NCI-H510A treated with DMSO at 0.1 percent for 48 hours (cell line): ENCODE measurements around the gene MAPK9.

ENCODE experiments used
- DNase-seq: peaks from one replicate; lab custom pipeline; 2025; lab: John Stamatoyannopoulos, UW

MAPK9 gene

GRCh38 chr5:180291943-180292831, at the start of gene MAPK9:
TSS of gene MAPK9 (minus strand) at chr5:180292083. CDS start at chr5:180280561, 11,522 bp downstream.
- DNase-seq: peak; percentile 49

DNA sequence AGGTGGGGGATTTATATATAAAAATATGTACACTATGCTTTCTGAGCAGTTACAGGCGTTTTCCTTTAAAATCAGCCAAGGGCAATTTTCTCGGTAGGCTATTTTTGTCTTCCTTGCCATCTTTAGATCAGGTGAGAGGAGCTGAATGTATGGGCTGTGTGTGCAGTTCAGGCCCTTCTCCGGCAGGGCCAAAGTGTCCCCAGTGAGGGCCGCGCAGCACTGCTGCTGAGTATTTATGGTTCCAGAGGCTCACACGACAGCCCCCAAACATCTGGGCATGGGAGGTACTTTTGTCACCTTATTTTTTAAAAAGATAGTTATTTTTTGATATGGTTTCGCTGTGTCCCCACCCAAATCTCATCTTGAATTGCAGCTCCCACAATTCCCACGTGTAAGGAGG, 49.7 kb upstream of the MAPK9 start:
- no peak for DNase-seq

DNA sequence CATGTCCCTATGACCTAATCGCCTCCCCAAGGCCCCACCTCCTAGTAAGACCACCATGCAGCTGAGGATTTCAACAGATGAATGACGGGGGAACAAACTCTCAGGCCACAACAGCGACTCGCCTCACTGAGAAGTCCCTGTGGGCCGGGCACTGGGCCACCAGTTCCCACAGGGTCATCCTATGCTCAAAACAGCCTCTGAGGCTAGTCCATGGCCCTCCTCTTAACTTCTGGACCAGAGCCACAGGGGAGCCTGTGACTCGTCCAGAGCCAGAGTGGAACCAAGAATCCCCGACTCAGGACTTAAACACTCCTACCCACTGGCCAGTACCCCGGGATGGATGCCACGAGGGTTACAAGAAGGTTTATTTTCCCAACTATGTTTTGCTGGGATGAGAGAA, 49.0 kb upstream of the MAPK9 start:
- DNase-seq: no peak

DNA sequence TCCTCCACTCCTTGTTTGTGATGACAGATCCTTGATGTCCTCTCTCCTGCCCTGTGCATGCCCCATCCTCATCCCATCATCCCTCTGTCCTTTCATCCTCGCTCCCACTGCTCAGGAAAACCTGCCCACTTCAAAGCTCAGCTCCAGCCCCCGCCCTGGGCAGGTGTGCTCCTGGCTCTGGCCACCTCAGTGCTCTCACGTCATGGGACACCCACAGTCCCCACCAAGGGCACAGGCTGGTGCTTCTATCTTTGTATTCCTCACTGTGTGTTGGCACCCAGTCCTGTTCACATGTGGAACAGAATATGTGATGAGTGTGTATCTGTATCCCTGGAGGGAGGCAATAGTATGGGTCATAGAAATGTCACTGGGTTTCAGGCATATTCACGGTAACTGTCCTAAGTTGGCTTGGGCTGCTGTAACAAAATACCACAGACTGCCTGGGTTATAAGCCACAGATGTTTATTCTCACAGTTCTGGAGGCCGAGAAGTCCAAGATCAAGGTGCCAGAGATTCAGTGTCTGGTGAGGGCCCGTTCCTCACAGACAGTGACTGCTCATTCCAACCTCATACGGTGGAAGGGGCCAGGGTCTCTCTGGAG, 47.8 kb upstream of the MAPK9 start:
- no peak for DNase-seq

DNA sequence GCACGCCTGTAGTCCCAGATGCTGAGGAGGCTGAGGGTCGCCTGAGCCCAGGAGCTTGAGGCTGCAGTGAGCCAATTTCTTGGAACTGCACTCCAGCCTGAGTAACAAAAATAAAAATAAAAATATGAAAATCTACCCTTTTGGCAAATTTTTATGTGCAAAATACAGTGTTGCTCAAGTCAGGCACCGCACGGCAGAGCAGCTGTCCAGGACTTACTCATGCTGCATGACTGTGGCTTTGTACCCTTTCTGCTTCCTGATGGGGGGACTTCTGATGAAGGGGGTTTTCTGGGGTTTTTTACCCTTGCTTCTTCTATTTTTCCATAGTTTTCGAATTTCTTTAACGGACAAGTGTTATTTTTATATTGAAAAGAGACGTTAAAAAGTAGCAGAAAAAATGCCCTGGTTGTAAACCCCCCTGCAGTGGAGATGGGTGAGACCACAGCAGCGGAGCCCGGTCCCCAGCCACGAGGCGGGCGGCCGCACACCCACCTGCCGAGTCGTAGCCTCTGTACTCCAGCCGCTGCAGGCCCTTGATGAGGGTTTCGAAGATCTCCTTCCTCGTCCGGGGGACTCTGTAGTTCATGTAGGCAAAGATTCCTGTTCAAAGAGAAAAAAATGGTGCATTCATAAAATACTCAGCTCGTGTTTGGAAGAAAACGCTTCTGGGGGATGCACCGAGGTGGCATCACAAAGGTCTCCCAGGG, 46.3 kb upstream of the MAPK9 start:
- DNase-seq: no peak

DNA sequence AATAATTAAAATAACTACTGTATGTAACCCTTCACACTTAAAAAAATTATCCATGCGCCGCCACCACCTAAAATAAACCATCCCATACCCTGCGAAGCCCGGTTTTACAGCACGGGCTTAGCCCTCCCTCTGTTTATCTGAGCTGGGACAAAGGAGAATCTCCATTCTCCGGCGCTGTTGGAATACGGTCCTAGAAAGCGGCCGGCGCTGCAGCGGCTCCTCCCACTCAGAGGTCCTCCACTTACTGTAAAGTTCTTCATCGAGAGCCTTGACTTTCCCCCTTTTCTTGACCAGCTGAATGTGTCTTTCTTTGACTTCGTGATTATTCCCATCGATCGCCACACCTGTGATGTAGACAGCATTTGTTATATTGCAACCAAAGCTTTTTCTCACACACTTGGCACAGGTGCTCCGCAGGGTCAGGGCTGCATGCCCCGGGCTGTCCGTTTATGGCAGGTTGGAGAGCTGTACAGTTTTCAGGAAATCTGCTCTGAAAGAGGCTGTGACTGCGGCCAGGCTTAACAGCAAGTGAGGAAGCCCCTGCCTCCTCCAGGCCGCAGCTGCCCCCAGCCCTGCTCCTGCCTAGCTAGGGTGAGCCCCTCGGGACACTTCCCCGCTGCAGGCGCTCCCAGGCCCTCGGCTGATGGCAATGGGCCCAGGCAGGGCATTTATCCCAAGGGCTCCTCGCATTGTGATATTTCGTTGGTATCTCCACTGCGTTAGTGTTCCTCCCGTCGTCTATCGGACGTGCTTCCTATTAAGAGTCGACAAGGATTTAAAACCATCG, 44.5 kb upstream of the MAPK9 start:
- DNase-seq: no peak

GRCh38 chr5:180335614-180336233, 43.8 kb upstream of the MAPK9 start:
- DNase-seq: no peak

GRCh38 chr5:180334751-180335613, 43.1 kb upstream of the MAPK9 start:
- DNase-seq: no peak

- no peak for DNase-seq
Measured at GRCh38 chr5:180334176-180334575, 42.3 kb upstream of the MAPK9 start.

DNA sequence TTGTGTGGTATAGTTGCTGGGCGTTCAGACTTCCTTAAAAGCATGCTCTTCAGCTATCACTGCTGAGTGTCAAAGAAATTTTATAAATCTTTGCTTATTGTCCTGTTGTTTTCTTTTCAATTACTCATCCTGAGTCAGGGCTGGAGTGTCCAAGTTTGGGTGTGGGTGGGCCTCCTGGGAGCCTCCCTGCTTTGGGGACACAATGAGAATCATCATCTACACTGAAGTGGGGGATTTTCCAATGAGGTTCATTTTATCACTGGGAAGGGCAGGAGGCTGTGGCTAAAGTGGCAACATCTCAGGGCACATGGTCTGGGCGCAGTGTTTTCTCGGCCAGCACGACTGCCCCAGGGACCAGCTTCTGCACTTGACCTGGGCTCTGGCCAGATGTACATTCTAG, 41.8 kb upstream of the MAPK9 start:
- no peak for DNase-seq

- no peak for DNase-seq
Measured at GRCh38 chr5:180332861-180333260, 41.0 kb upstream of the MAPK9 start.

- no peak for DNase-seq
Measured at GRCh38 chr5:180332051-180332517, 40.2 kb upstream of the MAPK9 start.

DNA sequence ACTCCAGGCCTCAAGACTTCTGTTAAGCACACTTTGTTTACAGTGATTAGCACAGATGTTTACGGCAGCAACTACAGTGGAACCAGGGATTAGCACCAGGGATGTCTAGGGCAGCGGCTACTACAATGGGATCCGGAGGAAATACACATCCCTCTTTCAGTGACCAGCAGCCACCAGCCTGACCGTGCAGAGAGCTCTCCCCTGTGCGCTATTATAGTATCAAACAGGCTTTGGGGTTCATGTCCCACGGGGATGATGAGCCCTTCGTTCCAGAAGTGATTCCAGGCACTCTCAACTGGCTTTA, 39.7 kb upstream of the MAPK9 start:
- no peak for DNase-seq

GRCh38 chr5:180330810-180331646, 39.1 kb upstream of the MAPK9 start:
- no peak for DNase-seq

DNA sequence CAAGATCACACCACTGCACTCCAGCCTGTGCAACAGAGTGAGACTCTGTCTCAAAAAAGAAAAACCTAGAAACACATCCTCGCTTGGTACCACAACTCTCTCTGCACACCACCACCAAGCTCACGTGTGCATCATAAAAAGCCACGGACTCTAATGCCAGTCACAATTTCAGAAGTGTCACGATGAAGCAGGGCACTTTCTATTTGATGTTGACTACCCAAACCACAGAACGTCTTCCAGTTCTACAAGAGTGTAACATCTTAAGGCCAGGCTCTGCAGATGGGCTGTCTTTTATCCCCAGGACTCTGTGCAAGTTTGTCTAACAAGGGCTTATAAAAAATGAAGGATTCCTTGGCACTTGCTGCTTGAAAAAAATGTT, 38.4 kb upstream of the MAPK9 start:
- no peak for DNase-seq

DNA sequence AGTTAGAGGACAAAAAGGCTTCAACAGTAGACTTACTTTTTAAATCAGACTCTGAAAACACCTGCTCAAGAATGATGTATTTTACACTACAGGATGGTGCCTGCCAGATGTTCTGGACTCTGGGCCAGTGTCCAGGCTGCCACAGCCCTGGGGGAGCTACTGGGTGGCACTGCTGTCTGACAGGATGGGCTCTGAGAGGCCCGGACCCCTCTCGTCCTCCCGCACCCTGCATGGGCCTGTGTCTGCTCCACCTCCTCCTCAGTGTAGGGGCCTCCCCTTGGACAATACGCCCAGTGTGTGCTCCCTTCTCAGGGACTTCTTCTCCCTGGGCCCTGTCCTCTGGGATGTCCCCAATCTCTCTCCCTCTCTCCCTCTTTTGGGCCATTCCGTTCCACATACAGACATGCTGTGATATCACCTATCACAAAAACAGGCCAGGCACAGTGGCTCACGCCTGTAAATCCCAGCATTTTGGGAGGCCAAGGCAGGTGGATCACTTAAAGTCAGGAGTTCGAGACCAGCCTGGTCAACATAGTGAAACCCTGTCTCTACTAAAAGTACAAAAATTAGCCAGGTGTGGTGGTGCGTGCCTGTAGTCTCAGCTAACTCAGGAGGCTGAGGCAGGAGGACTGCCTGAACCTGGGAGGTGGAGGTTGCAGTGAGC, 37.9 kb upstream of the MAPK9 start:
- no peak for DNase-seq

DNA sequence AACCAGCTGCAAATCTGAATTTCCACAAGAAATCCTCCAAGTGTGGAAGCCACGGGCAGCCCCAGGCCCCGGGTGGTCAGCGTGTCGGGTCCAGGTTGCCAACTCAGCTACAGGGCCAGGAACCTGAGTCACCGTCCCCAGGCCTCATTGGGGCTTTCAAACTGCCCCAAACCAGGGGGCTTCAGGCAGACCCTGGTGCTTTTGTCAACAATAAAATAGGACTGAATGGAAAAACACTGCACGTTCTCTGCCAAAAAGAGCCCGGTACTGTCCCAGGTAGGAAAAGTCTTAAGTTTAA, 37.2 kb upstream of the MAPK9 start:
- DNase-seq: no peak

DNA sequence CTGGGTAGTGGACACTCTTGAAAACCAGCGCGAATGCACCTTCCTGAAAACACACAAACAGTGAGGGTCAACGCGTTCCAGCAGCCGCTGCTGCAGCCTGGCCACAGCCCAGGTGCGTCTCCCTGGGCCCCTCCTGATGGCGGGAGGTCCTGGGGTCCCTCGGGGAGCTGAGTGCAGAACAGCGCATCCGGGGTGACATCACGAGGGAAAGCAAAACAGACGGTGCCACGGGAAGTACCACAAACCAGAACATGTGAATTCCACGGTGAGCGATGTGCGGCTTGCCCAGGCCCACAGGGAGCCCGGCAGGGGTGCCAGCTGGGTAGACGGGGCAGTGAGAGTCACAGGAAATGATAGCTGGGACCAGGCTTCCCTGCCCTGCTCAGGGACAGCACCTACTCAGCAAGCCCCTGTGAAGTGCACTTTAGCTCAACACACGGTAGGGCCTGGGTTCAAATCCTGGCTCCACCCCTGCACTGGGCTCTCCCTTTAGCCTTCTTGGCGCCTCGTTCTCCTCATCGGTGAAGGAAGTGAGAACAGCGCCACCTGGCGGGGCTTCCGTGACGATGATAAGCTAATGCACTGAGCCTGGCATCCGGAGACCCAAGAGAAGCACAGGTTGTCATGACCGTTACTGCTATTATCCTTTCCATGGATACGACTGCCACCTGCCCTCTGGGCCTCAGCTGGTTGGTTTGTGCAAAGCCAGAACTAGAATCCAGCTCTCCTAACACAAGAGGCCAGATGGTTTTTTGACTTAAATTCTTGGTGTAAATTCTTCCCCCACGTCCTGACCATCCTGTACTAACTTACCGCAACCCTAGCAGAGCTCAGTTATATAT, 36.6 kb upstream of the MAPK9 start:
- peak; percentile 39 for DNase-seq
